HepG2 (cell line): ENCODE measurements around the gene GRHPR. TPM values are rescaled to one million over a fixed set of nuclear protein-coding genes. Genes with fewer than 3 reads are reported as not detected.
A peak's percentile ranks its signal among the peaks of the same experiment; 100 is the strongest.

Source experiments
- AKNA ChIP-seq: sonication (generic); formaldehyde crosslinking; IDR thresholded peaks from 2 replicates; pipeline ENCODE4 v1.4.0; 2020; ENCODE audit warnings: missing genetic modification reagents, borderline replicate concordance
- CENPT ChIP-seq: sonication (generic); formaldehyde crosslinking; IDR thresholded peaks from 2 replicates; pipeline ENCODE4 v1.8.0; 2022; ENCODE audit warnings: low read depth, mild to moderate bottlenecking, moderate library complexity, missing genetic modification reagents
- FIP1L1 ChIP-seq: fragments of 200-400 bp; formaldehyde crosslinking; IDR thresholded peaks from 2 replicates; pipeline ENCODE4 v1.6.1; 2018; ENCODE audit warnings: low read depth, mild to moderate bottlenecking, low read length, moderate library complexity, borderline replicate concordance; ENCODE audit not compliant: insufficient read depth
- HNRNPLL ChIP-seq: fragments of 200-400 bp; formaldehyde crosslinking; IDR thresholded peaks from 2 replicates; pipeline ENCODE4 v1.6.1; 2017; ENCODE audit warnings: mild to moderate bottlenecking, low read depth, low read length; ENCODE audit not compliant: poor library complexity, severe bottlenecking
- MLLT10 ChIP-seq: sonication (generic); formaldehyde crosslinking; IDR thresholded peaks from 2 replicates; pipeline ENCODE4 v1.4.0; 2020; ENCODE audit warnings: missing genetic modification reagents
- SPEN ChIP-seq: sonication (generic); formaldehyde crosslinking; IDR thresholded peaks from 2 replicates; pipeline ENCODE4 v1.5.1; 2020; ENCODE audit warnings: low read depth, mild to moderate bottlenecking, missing genetic modification reagents
- ZNF367 ChIP-seq: sonication (generic); formaldehyde crosslinking; IDR thresholded peaks from 2 replicates; pipeline ENCODE4 v1.4.0; 2020; ENCODE audit warnings: missing genetic modification reagents, borderline replicate concordance
- ZNF414 ChIP-seq: sonication (generic); formaldehyde crosslinking; IDR thresholded peaks from 2 replicates; pipeline ENCODE4 v1.5.0; 2020; ENCODE audit warnings: missing genetic modification reagents
- ZNF709 ChIP-seq: sonication (generic); formaldehyde crosslinking; IDR thresholded peaks from 2 replicates; pipeline ENCODE4 v1.5.0; 2020; ENCODE audit warnings: mild to moderate bottlenecking, missing genetic modification reagents
- ZSCAN12 ChIP-seq: sonication (generic); formaldehyde crosslinking; IDR thresholded peaks from 2 replicates; pipeline ENCODE4 v1.9.0; 2021; ENCODE audit warnings: mild to moderate bottlenecking, missing genetic modification reagents
- ZSCAN9 ChIP-seq: IDR thresholded peaks from 2 replicates; pipeline ENCODE4 v1.6.1; 2016; ENCODE audit warnings: borderline replicate concordance
- polyA plus RNA-seq, 8 experiments: library from polyadenylated mRNA; depleted of rRNA in 3 of 8; stranded (reverse) in 7 of 8; unstranded in 1 of 8; fragments of >200 nt; fragmentation: Illumina TruSeq in 4 of 8; extraction: Trizol in 4 of 8; gene quantifications; 2 replicates each; pipeline versions ENCODE4 v1.2.1 to v1.2.3, GENCODE V29; 2011 to 2016; ENCODE audit warnings: low read depth in 4 of 8, missing spikeins in 1 of 8, mixed read lengths in 1 of 8; ENCODE audit not compliant: insufficient read depth in 1 of 8
- total RNA-seq, 5 experiments: library from RNA; depleted of rRNA; stranded (reverse); fragments of >200 nt; fragmentation: Illumina TruSeq; extraction: Trizol; gene quantifications; 2 replicates each; pipeline ENCODE4 v1.2.3, GENCODE V29; 2016; ENCODE audit warnings: low read depth in 1 of 5
- TF ChIP-seq, protein P1 (sequence below): sonication (generic); formaldehyde crosslinking; IDR thresholded peaks from 2 replicates; pipeline ENCODE4 v1.5.0; 2020; ENCODE audit warnings: mild to moderate bottlenecking, missing genetic modification reagents

GRHPR gene
- total and polyA plus RNA-seq, 2 of the 13 experiments (the other 11 are each of a cell fraction or from before 2014, with no cell fraction given): 113 to 115 TPM

- peak; percentile 71; the same call in 1 of the 2 replicates for TF ChIP-seq AKNA
- TF ChIP-seq CENPT (CRISPR knock-in tag): 0 out of 2 replicates have a peak, but pooled peaks have one; percentile 34
- peak; percentile 76 for TF ChIP-seq HNRNPLL
- peak; percentile 69; the same call in 1 of the 2 replicates for TF ChIP-seq ZNF414
- TF ChIP-seq SPEN (CRISPR knock-in tag): peak; percentile 67; the same call in 1 of the 2 replicates
- peak; percentile 51; the same call in 1 of the 2 replicates for TF ChIP-seq FIP1L1
- no peak for TF ChIP-seq ZSCAN9 (CRISPR knock-in tag)
- TF ChIP-seq, protein P1, sequence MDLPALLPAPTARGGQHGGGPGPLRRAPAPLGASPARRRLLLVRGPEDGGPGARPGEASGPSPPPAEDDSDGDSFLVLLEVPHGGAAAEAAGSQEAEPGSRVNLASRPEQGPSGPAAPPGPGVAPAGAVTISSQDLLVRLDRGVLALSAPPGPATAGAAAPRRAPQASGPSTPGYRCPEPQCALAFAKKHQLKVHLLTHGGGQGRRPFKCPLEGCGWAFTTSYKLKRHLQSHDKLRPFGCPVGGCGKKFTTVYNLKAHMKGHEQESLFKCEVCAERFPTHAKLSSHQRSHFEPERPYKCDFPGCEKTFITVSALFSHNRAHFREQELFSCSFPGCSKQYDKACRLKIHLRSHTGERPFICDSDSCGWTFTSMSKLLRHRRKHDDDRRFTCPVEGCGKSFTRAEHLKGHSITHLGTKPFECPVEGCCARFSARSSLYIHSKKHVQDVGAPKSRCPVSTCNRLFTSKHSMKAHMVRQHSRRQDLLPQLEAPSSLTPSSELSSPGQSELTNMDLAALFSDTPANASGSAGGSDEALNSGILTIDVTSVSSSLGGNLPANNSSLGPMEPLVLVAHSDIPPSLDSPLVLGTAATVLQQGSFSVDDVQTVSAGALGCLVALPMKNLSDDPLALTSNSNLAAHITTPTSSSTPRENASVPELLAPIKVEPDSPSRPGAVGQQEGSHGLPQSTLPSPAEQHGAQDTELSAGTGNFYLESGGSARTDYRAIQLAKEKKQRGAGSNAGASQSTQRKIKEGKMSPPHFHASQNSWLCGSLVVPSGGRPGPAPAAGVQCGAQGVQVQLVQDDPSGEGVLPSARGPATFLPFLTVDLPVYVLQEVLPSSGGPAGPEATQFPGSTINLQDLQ (CRISPR knock-in tag): 0 out of 2 replicates have a peak, but pooled peaks have one; percentile 32
- 0 out of 2 replicates have a peak, but pooled peaks have one; percentile 34 for TF ChIP-seq MLLT10
- no peak; the same call in 1 of the 2 replicates for TF ChIP-seq ZSCAN12 (CRISPR knock-in tag)
- no peak for TF ChIP-seq ZNF367 (CRISPR knock-in tag)
- TF ChIP-seq ZNF709 (CRISPR knock-in tag): peak; percentile 58; the same call in 1 of the 2 replicates
These were observed at the start of gene GRHPR (continued) for GRCh38 chr9:37422289-37423104.
